Measurements from ENCODE around the gene CADM2. TPM values are rescaled to one million over a fixed set of nuclear protein-coding genes. Genes with fewer than 3 reads are reported as not detected.

The CADM2 gene
- total and polyA plus RNA-seq, 5 experiments from 2014 or later = 0.12 to 0.96 (median 0.55) TPM; not detected in 2

DNA sequence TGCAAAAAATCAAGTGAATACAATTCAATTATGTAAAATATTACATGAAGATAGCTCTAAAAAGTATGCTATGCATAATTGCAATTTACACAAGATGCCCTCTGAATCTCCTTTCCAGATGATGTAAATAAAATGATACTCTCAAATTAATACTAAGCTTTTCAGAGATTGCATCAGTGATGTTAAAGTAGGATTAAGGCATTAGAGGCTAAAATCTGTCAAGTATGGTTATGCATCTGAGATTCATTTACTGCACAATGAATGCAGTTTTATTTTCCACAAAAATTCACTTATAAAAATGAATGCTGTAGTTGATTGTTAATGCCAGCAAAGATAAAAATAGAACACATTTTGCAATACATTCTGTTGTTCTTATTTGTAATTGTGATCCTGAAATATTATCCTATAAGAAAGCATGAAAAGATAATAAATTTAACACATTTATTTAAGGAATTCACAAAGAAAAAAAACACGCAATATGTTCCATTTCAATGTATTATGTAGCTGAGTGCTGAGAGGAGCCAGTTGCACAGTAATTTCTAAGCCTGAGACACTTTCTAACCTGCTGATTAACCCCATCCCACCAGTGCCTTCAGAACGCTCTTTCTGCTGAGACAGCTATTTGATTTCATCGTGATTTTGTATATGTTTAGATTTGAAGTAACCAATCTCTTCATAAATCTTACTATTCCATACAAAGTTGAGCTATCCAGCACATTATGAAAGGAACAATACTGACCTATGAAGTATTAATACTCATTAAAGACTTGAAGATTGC is 224.4 kb downstream of the CADM2 start:
- H3K9me3 Mint-ChIP-seq = peaks cover 0 to 9% (median 2%) of the 10 kb centered on the region in 9 donors
- no peaks in the 10 kb centered on the region for H3K4me1 Mint-ChIP-seq
- ATAC-seq (no peak), DNase-seq (no peak)
- no peak overlapping the region for H3K27ac Mint-ChIP-seq
- H3K4me3 Mint-ChIP-seq = no peak overlapping the region
- H3K36me3 Mint-ChIP-seq = no peaks in the 10 kb centered on the region
- H3K27me3 Mint-ChIP-seq = no peaks in the 10 kb centered on the region
- POLR2A ChIA-PET = no interaction called here

DNA sequence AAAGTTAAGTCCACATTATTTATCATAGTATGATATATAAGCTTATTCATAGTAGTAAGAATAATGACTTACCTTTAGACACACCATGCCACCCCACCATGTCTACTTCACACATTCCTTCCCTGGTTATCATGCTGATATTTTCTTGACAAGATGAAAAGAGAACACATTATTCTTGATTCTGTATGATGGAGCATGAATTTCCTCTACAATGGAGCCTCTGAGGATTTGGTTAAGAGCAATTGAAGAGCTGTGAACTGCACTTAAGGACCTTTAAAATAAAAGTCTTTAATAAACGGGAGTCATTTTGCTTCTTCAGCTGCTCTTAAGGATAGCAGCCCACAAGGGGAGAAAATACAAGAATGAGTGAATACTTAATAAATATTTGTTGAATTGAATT is 226.7 kb downstream of the CADM2 start:
- POLR2A ChIA-PET = no interaction called here
- Mint-ChIP-seq H3K36me3 (no peaks in the 10 kb centered on the region), H3K27ac (no peak overlapping the region), H3K4me3 (no peak overlapping the region), H3K4me1 (no peaks in the 10 kb centered on the region), H3K27me3 (no peaks in the 10 kb centered on the region), H3K9me3 (peaks cover 0 to 12% (median 2%) of the 10 kb centered on the region in 9 donors)
- DNase-seq (no peak), ATAC-seq (no peak)

DNA sequence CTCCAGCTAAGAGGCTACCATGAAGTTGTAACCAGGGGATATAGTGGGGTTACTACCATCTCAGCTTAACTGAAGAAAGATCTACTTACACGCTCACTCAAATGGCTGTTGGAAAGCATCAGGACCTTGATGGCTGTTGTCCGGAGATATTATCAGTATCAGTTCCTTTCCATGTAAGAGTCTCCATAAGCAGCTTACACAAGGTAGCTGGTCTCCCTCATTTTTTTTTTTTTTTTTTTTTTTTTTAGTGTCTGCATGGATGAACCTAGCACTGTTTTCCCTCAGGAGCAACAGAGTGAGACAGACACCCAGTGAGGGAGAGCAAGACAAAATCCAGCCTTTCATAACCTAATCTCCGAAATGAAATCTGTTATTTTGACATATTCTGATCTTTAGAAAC is 230.9 kb downstream of the CADM2 start:
- Mint-ChIP-seq H3K27ac (no peak overlapping the region), H3K27me3 (no peaks in the 10 kb centered on the region), H3K4me1 (no peaks in the 10 kb centered on the region), H3K9me3 (peaks cover 0 to 16% (median 0%) of the 10 kb centered on the region in 9 donors), H3K36me3 (no peaks in the 10 kb centered on the region), H3K4me3 (no peak overlapping the region)
- no peak for ATAC-seq
- DNase-seq = no peak
- POLR2A ChIA-PET = no interaction called here

DNA sequence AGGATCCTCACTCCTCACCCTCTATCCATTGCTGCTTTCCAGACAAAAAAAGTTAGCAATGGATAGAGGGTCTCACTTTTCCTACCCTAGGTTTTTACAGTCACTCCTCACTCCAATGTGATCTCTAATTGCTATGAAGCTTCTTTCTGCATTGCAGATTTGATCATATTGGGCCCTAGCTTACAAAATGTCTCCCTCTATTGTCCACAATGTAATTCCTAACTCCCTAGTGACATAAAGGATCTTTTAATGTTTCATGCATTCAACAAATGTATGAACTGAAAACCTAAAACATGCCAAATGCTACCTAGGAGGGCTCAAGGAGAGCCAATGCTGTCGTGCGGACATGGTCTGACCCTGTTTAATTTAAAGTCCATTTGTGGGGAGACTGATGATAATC is 234.8 kb downstream of the CADM2 start:
- H3K27ac Mint-ChIP-seq = no peak overlapping the region

GRCh38 chr3:85208650-85209049 is 249.9 kb downstream of the CADM2 start:
- no peak overlapping the region for H3K4me3 Mint-ChIP-seq
- H3K36me3 Mint-ChIP-seq = peaks cover 0 to 4% (median 0%) of the 10 kb centered on the region in 3 donors
- no peak overlapping the region for H3K27ac Mint-ChIP-seq
- H3K9me3 Mint-ChIP-seq = peaks cover 0 to 32% (median 6%) of the 10 kb centered on the region in 9 donors
- POLR2A ChIA-PET = no interaction called here
- no peak for ATAC-seq
- no peaks in the 10 kb centered on the region for H3K27me3 Mint-ChIP-seq
- H3K4me1 Mint-ChIP-seq = no peaks in the 10 kb centered on the region
- no peak for DNase-seq

More for the DNA sequence above, 234.8 kb downstream of the CADM2 start:
- DNase-seq (no peak), ATAC-seq (no peak)
- Mint-ChIP-seq H3K4me3 (no peak overlapping the region), H3K36me3 (no peaks in the 10 kb centered on the region), H3K27me3 (no peaks in the 10 kb centered on the region), H3K4me1 (no peaks in the 10 kb centered on the region), H3K9me3 (peaks cover 0 to 16% (median 0%) of the 10 kb centered on the region in 9 donors)
- POLR2A ChIA-PET = no interaction called here

GRCh38 chr3:85210540-85210939 is 251.8 kb downstream of the CADM2 start:
- Mint-ChIP-seq H3K4me1 (no peaks in the 10 kb centered on the region), H3K27me3 (no peaks in the 10 kb centered on the region), H3K4me3 (no peak overlapping the region), H3K9me3 (peaks cover 0 to 31% (median 5%) of the 10 kb centered on the region in 9 donors), H3K36me3 (peaks cover 0 to 4% (median 0%) of the 10 kb centered on the region in 3 donors), H3K27ac (no peak overlapping the region)
- ATAC-seq (no peak), DNase-seq (no peak)
- POLR2A ChIA-PET = no interaction called here

DNA sequence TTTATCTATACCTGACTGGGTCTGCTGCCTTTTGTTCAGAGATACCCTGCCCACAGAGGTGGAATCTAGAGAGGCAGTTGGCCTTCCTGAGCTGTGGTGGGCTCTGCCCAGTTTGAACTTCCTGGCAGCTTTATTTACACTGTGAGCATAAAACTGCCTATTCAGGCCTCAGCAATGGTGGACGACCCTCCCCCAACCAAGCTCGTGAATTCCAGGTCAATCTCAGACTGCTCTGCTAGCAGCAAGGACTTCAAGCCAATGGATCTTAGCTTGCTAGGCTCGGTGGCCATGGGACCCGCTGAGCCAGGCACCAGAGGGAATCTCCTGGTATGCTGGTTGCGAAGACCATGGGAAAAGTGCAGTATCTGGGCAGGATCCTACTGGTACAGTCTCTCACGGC is 270.2 kb downstream of the CADM2 start:
- H3K36me3 Mint-ChIP-seq = no peaks in the 10 kb centered on the region
- no peaks in the 10 kb centered on the region for H3K4me1 Mint-ChIP-seq
- H3K27ac Mint-ChIP-seq = no peak overlapping the region
- no peaks in the 10 kb centered on the region for H3K27me3 Mint-ChIP-seq
- no peak for ATAC-seq
- POLR2A ChIA-PET = no interaction called here
- H3K9me3 Mint-ChIP-seq = peaks cover 6 to 41% (median 28%) of the 10 kb centered on the region in 9 donors
- no peak for DNase-seq
- H3K4me3 Mint-ChIP-seq = no peak overlapping the region

- POLR2A ChIA-PET = no interaction called here
- H3K36me3 Mint-ChIP-seq = no peaks in the 10 kb centered on the region
- ATAC-seq (no peak), DNase-seq (no peak)
- no peak overlapping the region for H3K4me3 Mint-ChIP-seq
- no peak overlapping the region for H3K27ac Mint-ChIP-seq
- peaks cover 0 to 15% (median 2%) of the 10 kb centered on the region in 9 donors for H3K9me3 Mint-ChIP-seq
- H3K4me1 Mint-ChIP-seq = no peaks in the 10 kb centered on the region
- H3K27me3 Mint-ChIP-seq = no peaks in the 10 kb centered on the region
Observed at GRCh38 chr3:85244091-85244490, 285.3 kb downstream of the CADM2 start.

GRCh38 chr3:85244519-85244918 is 285.7 kb downstream of the CADM2 start:
- no peaks in the 10 kb centered on the region for H3K36me3 Mint-ChIP-seq

DNA sequence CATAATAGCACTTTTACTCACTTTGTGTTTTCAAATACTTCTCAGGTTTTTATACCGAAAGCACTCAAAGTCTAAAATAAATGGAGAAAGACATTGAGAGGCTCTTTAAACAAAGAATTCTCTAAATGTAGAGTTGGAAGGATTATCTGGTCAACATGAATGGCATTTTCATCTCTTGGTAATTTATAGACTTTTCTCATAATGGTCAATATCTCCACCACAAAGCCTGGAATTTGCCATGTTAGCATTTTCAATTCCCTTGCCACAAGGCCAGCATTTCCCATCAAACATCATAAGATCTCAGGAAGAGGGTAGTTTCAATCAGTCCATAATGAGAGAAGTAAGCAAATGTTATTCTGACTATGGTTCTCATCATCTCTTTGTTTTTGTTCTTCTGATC is 293.0 kb downstream of the CADM2 start:
- peaks cover 0 to 18% (median 5%) of the 10 kb centered on the region in 9 donors for H3K9me3 Mint-ChIP-seq
- no peaks in the 10 kb centered on the region for H3K4me1 Mint-ChIP-seq
- ATAC-seq = no peak
- no peaks in the 10 kb centered on the region for H3K36me3 Mint-ChIP-seq
- no peaks in the 10 kb centered on the region for H3K27me3 Mint-ChIP-seq
- H3K27ac Mint-ChIP-seq = no peak overlapping the region
- no peak overlapping the region for H3K4me3 Mint-ChIP-seq
- POLR2A ChIA-PET = no interaction called here
- no peak for DNase-seq

More at GRCh38 chr3:85244519-85244918, 285.7 kb downstream of the CADM2 start:
- H3K9me3 Mint-ChIP-seq = peaks cover 0 to 15% (median 2%) of the 10 kb centered on the region in 9 donors
- POLR2A ChIA-PET = no interaction called here
- H3K27ac Mint-ChIP-seq = no peak overlapping the region
- no peak for ATAC-seq
- DNase-seq = no peak
- no peaks in the 10 kb centered on the region for H3K4me1 Mint-ChIP-seq
- H3K27me3 Mint-ChIP-seq = no peaks in the 10 kb centered on the region
- no peak overlapping the region for H3K4me3 Mint-ChIP-seq

DNA sequence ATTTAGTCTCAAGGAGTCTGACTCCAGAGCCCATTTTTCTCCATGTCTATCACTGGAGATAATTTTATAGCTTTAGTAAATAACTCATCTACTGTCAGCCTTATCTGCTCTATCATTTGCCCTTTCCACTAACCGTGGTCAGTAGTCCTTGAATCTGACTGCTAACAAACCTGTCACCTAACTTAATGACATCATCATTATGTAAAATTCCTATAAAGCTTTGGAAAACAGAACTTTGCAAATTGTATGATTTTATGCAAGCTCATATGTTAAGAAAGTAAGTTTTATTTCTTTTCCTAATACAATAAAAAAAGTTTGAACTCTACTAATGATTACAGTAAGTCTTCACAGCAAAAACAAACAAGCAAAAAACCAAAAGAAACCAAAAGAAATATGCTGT is 293.9 kb downstream of the CADM2 start:
- POLR2A ChIA-PET = no interaction called here
- H3K4me3 Mint-ChIP-seq = no peak overlapping the region
- H3K4me1 Mint-ChIP-seq = no peaks in the 10 kb centered on the region
- no peak overlapping the region for H3K27ac Mint-ChIP-seq
- ATAC-seq = no peak
- H3K27me3 Mint-ChIP-seq = no peaks in the 10 kb centered on the region
- peaks cover 0 to 18% (median 5%) of the 10 kb centered on the region in 9 donors for H3K9me3 Mint-ChIP-seq
- DNase-seq = no peak
- H3K36me3 Mint-ChIP-seq = no peaks in the 10 kb centered on the region

DNA sequence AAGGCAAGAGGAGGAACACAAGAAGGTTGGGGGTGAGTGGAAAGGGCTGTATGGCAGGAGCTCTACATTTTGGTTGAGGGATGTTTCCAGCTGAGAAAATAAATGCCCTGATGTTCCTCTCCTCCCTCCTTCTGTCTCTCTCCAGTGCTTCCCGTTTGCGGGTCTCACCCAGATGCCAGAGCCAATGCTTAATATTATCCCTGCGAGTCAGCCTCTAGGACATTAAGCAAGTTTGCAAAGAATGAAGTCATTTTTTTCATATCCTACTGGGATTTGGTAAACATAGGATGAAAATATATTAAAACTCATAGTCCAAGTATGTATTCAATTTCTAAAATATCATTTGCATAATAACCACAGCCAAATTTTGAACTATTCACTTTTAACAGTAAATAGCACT is 295.9 kb downstream of the CADM2 start:
- H3K9me3 Mint-ChIP-seq = peaks cover 0 to 18% (median 6%) of the 10 kb centered on the region in 9 donors
- POLR2A ChIA-PET = no interaction called here
- no peaks in the 10 kb centered on the region for H3K27me3 Mint-ChIP-seq
- H3K27ac Mint-ChIP-seq = no peak overlapping the region
- no peak for ATAC-seq
- no peaks in the 10 kb centered on the region for H3K4me1 Mint-ChIP-seq
- no peak for DNase-seq
- no peaks in the 10 kb centered on the region for H3K36me3 Mint-ChIP-seq
- H3K4me3 Mint-ChIP-seq = no peak overlapping the region

GRCh38 chr3:85255949-85256348 is 297.2 kb downstream of the CADM2 start:
- Mint-ChIP-seq H3K4me3 (no peak overlapping the region), H3K36me3 (no peaks in the 10 kb centered on the region), H3K27me3 (no peaks in the 10 kb centered on the region), H3K9me3 (peaks cover 0 to 18% (median 6%) of the 10 kb centered on the region in 9 donors), H3K4me1 (no peaks in the 10 kb centered on the region), H3K27ac (no peak overlapping the region)
- DNase-seq (no peak), ATAC-seq (no peak)
- POLR2A ChIA-PET = no interaction called here

DNA sequence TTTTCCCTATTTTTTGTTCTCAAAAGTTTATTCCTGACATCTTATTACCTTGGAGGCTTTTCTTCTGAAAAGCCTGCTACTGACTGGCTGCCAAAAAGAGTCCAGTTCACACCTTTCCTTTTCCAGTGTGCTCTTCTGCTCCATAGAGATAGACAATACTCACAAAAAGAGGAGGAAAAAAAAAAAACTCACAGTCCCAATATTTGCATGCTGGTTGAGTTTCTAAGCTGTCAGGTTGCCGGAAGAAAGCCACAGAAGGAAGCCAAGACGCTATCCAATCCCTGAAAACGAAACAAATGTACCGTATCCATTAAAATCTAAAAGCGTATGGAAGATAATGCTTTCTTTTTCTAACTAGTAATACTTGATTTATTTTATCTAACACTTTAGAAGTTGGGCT is 299.5 kb downstream of the CADM2 start:
- ATAC-seq (no peak), DNase-seq (no peak)
- POLR2A ChIA-PET = no interaction called here
- Mint-ChIP-seq H3K36me3 (no peaks in the 10 kb centered on the region), H3K4me1 (no peaks in the 10 kb centered on the region), H3K27ac (no peak overlapping the region), H3K4me3 (no peak overlapping the region), H3K27me3 (no peaks in the 10 kb centered on the region), H3K9me3 (peaks cover 0 to 14% (median 6%) of the 10 kb centered on the region in 9 donors)

All from naive thymus-derived CD8-positive, alpha-beta T cell (primary cell).